ENCODE results near the gene LPIN2. TPM values are rescaled to one million over a fixed set of nuclear protein-coding genes. Genes with fewer than 3 reads are reported as not detected.

LPIN2 gene
- total and polyA plus RNA-seq, 2 of the 13 experiments (the other 11 are each of a cell fraction or from before 2014, with no cell fraction given) = 46.0 to 119 TPM

- Histone ChIP-seq H4K20me1 (ENCODE audit: insufficient read depth, low read length) (no peaks in the 10 kb centered on the region), H3K36me3 (replicated peaks in 1 of 2; ENCODE audit: control insufficient read depth in 1 of 2, insufficient read depth in 2 of 2, low read length in 2 of 2) (no peaks in the 10 kb centered on the region), H3K4me3 (replicated peaks in 1 of 3; ENCODE audit: insufficient read depth in 1 of 3, low read depth in 2 of 3, low read length in 3 of 3) (no peak overlapping the region), H3K27ac (ENCODE audit: extremely low read length, insufficient read depth, low read length) (peak overlapping the region; percentile 73), H3K4me1 (ENCODE audit: insufficient read depth, low read length) (peaks cover 57% of the 10 kb centered on the region), H3K4me2 (ENCODE audit: low read depth, low read length) (no peak overlapping the region), H3K27me3 (ENCODE audit: control insufficient read depth in 1 of 2, insufficient read depth in 2 of 2, low read length in 2 of 2) (no peaks in the 10 kb centered on the region; a peak in 1 of 5 replicates), H2AFZ (ENCODE audit: low read length) (no peak overlapping the region), H3K9ac (ENCODE audit: insufficient read depth, low read depth, low read length) (no peak overlapping the region), H3K9me3 (ENCODE audit: low read length) (no peaks in the 10 kb centered on the region), H3K79me2 (ENCODE audit: insufficient read depth, low read length) (no peaks in the 10 kb centered on the region)
- in situ Hi-C loops (cut with HindIII; ENCODE audit: extremely low pct_ligation_motif_present, low pct_unique_long_range_greater_than_20kb) = loop anchor here (25.0 kb wide), 1 partner anchor 576 kb away; no protein-coding TSS in a partner anchor
- intact Hi-C loops (cut with micrococcal nuclease; ENCODE audit: unreplicated experiment) = loop anchor here (2.0 kb wide), 1 partner anchor 49 kb away; no protein-coding TSS in a partner anchor
- BruUV-seq (replicated peaks) = no TSS peak
- no peak for FAIRE-seq
- ChIA-PET POLR2A (interaction anchor here (1.5 kb wide), 1 partner anchor 25 kb away, joined by 7 read pairs; no protein-coding TSS in a partner anchor), CTCF (ENCODE audit: low intra/inter-chr PET ratio, low total read pairs) (no interaction called here)
- no peak for DNase-seq (ENCODE audit: low spot score)
- ATAC-seq = no peak
- WGBS (ENCODE audit: low lambda C conversion rate) = 95% methylated on average over 5 of the region's 5 CpGs
- TF ChIP-seq ZNF639 (CRISPR knock-in tag; conservative IDR thresholded peaks at IDR 0.05) = no peak
- TF ChIP-seq MNT (IDR thresholded peaks at IDR 0.05) = no peak
- TF ChIP-seq ZFP37 (CRISPR knock-in tag; IDR thresholded peaks at IDR 0.05; ENCODE audit: borderline replicate concordance) = no peak
- TF ChIP-seq ZBTB38 (CRISPR knock-in tag; IDR thresholded peaks at IDR 0.05) = peak; percentile 83
- no peak for TF ChIP-seq ZNF704 (CRISPR knock-in tag; IDR thresholded peaks at IDR 0.05; ENCODE audit: borderline replicate concordance)
- TF ChIP-seq FUBP1 (CRISPR knock-in tag; IDR thresholded peaks at IDR 0.05; ENCODE audit: borderline replicate concordance) = no peak
- TF ChIP-seq ZNF256 (CRISPR knock-in tag; conservative IDR thresholded peaks at IDR 0.05) = no peak
- no peak for TF ChIP-seq ZNF280B (CRISPR knock-in tag; IDR thresholded peaks at IDR 0.05; ENCODE audit: borderline replicate concordance)
- TF ChIP-seq ZNF205 (CRISPR knock-in tag; IDR thresholded peaks at IDR 0.05) = no peak
- no peak for TF ChIP-seq KLF12 (CRISPR knock-in tag; IDR thresholded peaks at IDR 0.05; ENCODE audit: borderline replicate concordance)
- TF ChIP-seq BORCS8-MEF2B (CRISPR knock-in tag; IDR thresholded peaks at IDR 0.05) = no peak
- no peak for TF ChIP-seq PCBP1 (IDR thresholded peaks at IDR 0.05; ENCODE audit: borderline replicate concordance, low read depth, low read length)
- TF ChIP-seq IRX3 (CRISPR knock-in tag; IDR thresholded peaks at IDR 0.05; ENCODE audit: borderline replicate concordance, low read depth) = no peak
- no peak for TF ChIP-seq ZNF572 (CRISPR knock-in tag; IDR thresholded peaks at IDR 0.05)
- peak in 1 of 2 experiments; percentile 24; a peak in 1 of 4 replicates for TF ChIP-seq ATF4 (CRISPR knock-in tag; IDR thresholded peaks at IDR 0.05)
- TF ChIP-seq ZNF776 (CRISPR knock-in tag; IDR thresholded peaks at IDR 0.05) = no peak
Observed at GRCh38 chr18:3036108-3036507, 23.2 kb upstream of the LPIN2 start.

All from HepG2 (cell line).